GM12878 (cell line): ENCODE results near the gene BCL2L14. TPM values are rescaled to one million over a fixed set of nuclear protein-coding genes. Genes with fewer than 3 reads are reported as not detected.
A peak's percentile ranks its signal among the peaks of the same experiment; 100 is the strongest.

Experiments
- CBX3 ChIP-seq: fragments of 200-600 bp; sonication (generic); IDR thresholded peaks from 2 replicates; pipeline ENCODE4 v1.6.1; 2016; ENCODE audit warnings: low read depth, borderline replicate concordance
- EZH2 ChIP-seq: IDR thresholded peaks from 2 replicates; pipeline ENCODE4 v1.6.1; 2012; ENCODE audit warnings: low read depth, mild to moderate bottlenecking, control low read depth, inconsistent platforms, low read length, borderline replicate concordance; ENCODE audit not compliant: control insufficient read depth
- FOXM1 ChIP-seq: IDR thresholded peaks from 2 replicates; pipeline ENCODE4 v1.6.1; 2012; ENCODE audit warnings: low read depth, mild to moderate bottlenecking, inconsistent platforms, low read length, moderate library complexity
- IRF4 ChIP-seq: IDR thresholded peaks from 2 replicates; pipeline ENCODE4 v1.6.1; 2011; ENCODE audit warnings: low read depth, low read length
- MYB ChIP-seq: fragments of 150-350 bp; IDR thresholded peaks from 2 replicates; pipeline ENCODE4 v1.6.1; 2014; ENCODE audit warnings: mild to moderate bottlenecking, low read depth, low read length, borderline replicate concordance
- RELA ChIP-seq: fragments of 450-650 bp; IDR thresholded peaks from 2 replicates; pipeline ENCODE4 v1.8.0; 2014; ENCODE audit warnings: borderline replicate concordance; ENCODE audit not compliant: partially characterized antibody
- SIN3A ChIP-seq: IDR thresholded peaks from 2 replicates; pipeline ENCODE4 v1.6.1; 2012; ENCODE audit warnings: low read depth, low read length, improper control_type of control experiment
- SIX5 ChIP-seq: IDR thresholded peaks from 2 replicates; pipeline ENCODE4 v1.6.1; 2011; ENCODE audit warnings: mild to moderate bottlenecking, low read depth, low read length, moderate library complexity; ENCODE audit not compliant: severe bottlenecking
- SMAD5 ChIP-seq: IDR thresholded peaks from 2 replicates; pipeline ENCODE4 v1.6.1; 2016; ENCODE audit warnings: antibody characterized with exemption, low read depth
- SMC3 ChIP-seq: IDR thresholded peaks from 2 replicates; pipeline ENCODE4 v1.6.1; 2011; ENCODE audit warnings: low read length, improper control_type of control experiment, borderline replicate concordance
- STAT3 ChIP-seq: IDR thresholded peaks from 2 replicates; pipeline ENCODE4 v1.6.1; 2011; ENCODE audit warnings: low read depth, low read length, improper control_type of control experiment
- ZBED1 ChIP-seq: IDR thresholded peaks from 2 replicates; pipeline ENCODE4 v1.6.1; 2016; ENCODE audit warnings: borderline replicate concordance
- polyA plus RNA-seq, 11 experiments: library from polyadenylated mRNA; depleted of rRNA in 4 of 11; unstranded in 6 of 11; stranded (reverse) in 5 of 11; fragments of >200 nt; fragmentation: Nextera tagmentation in 4 of 11; fragmentation: Illumina TruSeq in 1 of 11; extraction: Ambion mirVana in 4 of 11; extraction: Trizol in 1 of 11; gene quantifications; 1 replicate in 1 of 11; 2 replicates in 10 of 11; pipeline versions ENCODE4 v1.2.1 to v1.2.3, GENCODE V29; 2011 to 2016; ENCODE audit warnings: inconsistent platforms in 2 of 11, missing spikeins in 2 of 11, low read depth in 1 of 11
- total RNA-seq, 4 experiments: library from RNA; depleted of rRNA in 3 of 4; stranded (reverse); fragments of >200 nt in 3 of 4; fragmentation: Illumina TruSeq in 1 of 4; extraction: Trizol in 1 of 4; gene quantifications; 2 replicates each; pipeline versions ENCODE4 v1.2.1 to v1.2.3, GENCODE V29; 2013 to 2021
- TF ChIP-seq, protein P1 (sequence below): fragments of 150-350 bp; IDR thresholded peaks from 2 replicates; pipeline ENCODE4 v1.6.1; 2016; ENCODE audit warnings: low read depth, low read length
- TF ChIP-seq, protein P2 (sequence below): fragments of 450-650 bp; IDR thresholded peaks from 2 replicates; pipeline ENCODE4 v1.6.1; 2016; ENCODE audit warnings: mild to moderate bottlenecking, moderate library complexity, borderline replicate concordance
- TF ChIP-seq, protein P3 (sequence below): fragments of 450-650 bp; IDR thresholded peaks from 2 replicates; pipeline ENCODE4 v1.6.1; 2016; ENCODE audit warnings: mild to moderate bottlenecking

BCL2L14 gene
- total and polyA plus RNA-seq, 10 of the 15 experiments (the other 5 are each of a cell fraction or from before 2014, with no cell fraction given) = 0.59 to 2.5 (median 0.90) TPM

DNA sequence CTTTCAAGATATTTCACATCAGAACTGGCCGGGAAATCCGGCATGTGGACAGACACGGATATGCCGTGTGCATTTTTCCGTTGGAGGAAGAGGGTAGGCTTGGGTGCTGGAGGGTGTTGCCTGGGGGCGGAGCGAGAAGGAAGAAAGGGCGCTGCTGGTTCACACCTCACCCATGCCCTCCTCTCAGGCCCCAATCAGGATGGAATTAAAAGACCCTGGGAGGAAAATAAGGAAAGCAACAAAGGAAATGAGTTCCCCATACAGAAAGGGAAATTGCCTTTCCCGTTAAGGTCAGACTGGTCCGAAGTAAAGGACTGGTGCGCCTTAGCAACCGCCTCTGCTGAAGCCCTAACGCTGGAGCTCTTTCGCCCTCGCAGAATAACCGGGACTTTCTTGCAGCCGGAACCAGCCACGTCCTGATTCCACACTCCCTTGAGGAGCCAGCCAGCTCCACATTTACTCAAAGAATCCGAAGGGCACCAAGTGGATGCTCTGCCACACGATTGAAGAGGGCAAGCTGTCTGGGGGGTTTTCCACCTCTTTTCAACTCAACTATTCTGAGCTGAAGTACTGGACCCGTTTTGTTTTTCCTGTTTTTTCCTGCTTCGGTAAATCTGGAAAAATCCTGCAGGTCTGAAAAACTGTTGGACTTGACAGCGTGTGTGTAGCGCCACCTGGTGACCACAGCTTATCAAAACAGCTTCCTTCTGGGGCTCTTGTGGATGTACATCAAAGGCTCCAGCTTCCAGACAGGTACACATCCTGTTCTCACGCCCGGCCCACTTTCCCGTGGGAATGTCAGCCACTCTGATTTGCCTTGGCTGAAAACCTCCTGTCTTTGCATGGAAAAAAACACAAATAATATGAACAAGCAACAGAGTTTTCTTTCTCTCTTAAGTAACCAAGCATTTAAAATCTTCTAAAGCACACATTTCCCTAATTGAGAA lies 37.6 kb upstream of the BCL2L14 start (continued):
- TF ChIP-seq FOXM1 (peak; percentile 74), SMAD5 (no peak), SIN3A (no peak), ZBED1 (no peak), EZH2 (no peak), RELA (peak; percentile 44), IRF4 (peak; percentile 16; the same call in 1 of the 2 replicates), CBX3 (no peak), STAT3 (no peak), MYB (no peak), SIX5 (no peak), SMC3 (peak; percentile 81)
- TF ChIP-seq, protein P1, sequence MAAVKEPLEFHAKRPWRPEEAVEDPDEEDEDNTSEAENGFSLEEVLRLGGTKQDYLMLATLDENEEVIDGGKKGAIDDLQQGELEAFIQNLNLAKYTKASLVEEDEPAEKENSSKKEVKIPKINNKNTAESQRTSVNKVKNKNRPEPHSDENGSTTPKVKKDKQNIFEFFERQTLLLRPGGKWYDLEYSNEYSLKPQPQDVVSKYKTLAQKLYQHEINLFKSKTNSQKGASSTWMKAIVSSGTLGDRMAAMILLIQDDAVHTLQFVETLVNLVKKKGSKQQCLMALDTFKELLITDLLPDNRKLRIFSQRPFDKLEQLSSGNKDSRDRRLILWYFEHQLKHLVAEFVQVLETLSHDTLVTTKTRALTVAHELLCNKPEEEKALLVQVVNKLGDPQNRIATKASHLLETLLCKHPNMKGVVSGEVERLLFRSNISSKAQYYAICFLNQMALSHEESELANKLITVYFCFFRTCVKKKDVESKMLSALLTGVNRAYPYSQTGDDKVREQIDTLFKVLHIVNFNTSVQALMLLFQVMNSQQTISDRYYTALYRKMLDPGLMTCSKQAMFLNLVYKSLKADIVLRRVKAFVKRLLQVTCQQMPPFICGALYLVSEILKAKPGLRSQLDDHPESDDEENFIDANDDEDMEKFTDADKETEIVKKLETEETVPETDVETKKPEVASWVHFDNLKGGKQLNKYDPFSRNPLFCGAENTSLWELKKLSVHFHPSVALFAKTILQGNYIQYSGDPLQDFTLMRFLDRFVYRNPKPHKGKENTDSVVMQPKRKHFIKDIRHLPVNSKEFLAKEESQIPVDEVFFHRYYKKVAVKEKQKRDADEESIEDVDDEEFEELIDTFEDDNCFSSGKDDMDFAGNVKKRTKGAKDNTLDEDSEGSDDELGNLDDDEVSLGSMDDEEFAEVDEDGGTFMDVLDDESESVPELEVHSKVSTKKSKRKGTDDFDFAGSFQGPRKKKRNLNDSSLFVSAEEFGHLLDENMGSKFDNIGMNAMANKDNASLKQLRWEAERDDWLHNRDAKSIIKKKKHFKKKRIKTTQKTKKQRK = no peak
- TF ChIP-seq, protein P2, sequence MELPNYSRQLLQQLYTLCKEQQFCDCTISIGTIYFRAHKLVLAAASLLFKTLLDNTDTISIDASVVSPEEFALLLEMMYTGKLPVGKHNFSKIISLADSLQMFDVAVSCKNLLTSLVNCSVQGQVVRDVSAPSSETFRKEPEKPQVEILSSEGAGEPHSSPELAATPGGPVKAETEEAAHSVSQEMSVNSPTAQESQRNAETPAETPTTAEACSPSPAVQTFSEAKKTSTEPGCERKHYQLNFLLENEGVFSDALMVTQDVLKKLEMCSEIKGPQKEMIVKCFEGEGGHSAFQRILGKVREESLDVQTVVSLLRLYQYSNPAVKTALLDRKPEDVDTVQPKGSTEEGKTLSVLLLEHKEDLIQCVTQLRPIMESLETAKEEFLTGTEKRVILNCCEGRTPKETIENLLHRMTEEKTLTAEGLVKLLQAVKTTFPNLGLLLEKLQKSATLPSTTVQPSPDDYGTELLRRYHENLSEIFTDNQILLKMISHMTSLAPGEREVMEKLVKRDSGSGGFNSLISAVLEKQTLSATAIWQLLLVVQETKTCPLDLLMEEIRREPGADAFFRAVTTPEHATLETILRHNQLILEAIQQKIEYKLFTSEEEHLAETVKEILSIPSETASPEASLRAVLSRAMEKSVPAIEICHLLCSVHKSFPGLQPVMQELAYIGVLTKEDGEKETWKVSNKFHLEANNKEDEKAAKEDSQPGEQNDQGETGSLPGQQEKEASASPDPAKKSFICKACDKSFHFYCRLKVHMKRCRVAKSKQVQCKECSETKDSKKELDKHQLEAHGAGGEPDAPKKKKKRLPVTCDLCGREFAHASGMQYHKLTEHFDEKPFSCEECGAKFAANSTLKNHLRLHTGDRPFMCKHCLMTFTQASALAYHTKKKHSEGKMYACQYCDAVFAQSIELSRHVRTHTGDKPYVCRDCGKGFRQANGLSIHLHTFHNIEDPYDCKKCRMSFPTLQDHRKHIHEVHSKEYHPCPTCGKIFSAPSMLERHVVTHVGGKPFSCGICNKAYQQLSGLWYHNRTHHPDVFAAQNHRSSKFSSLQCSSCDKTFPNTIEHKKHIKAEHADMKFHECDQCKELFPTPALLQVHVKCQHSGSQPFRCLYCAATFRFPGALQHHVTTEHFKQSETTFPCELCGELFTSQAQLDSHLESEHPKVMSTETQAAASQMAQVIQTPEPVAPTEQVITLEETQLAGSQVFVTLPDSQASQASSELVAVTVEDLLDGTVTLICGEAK = no peak
- TF ChIP-seq, protein P3, sequence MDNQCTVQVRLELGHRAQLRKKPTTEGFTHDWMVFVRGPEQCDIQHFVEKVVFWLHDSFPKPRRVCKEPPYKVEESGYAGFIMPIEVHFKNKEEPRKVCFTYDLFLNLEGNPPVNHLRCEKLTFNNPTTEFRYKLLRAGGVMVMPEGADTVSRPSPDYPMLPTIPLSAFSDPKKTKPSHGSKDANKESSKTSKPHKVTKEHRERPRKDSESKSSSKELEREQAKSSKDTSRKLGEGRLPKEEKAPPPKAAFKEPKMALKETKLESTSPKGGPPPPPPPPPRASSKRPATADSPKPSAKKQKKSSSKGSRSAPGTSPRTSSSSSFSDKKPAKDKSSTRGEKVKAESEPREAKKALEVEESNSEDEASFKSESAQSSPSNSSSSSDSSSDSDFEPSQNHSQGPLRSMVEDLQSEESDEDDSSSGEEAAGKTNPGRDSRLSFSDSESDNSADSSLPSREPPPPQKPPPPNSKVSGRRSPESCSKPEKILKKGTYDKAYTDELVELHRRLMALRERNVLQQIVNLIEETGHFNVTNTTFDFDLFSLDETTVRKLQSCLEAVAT = peak; percentile 73; the same call in 1 of the 2 replicates
